MM.1S (cell line): Measurements from ENCODE around the gene SLC29A1.
A peak's percentile ranks its signal among the peaks of the same experiment; 100 is the strongest.

Experiments
- EZH2 ChIP-seq: fragments of 300-600 bp; sonication (generic); optimal IDR thresholded peaks from 2 replicates; pipeline ENCODE3; 2017; ENCODE audit warnings: low read depth, mild to moderate bottlenecking, antibody characterized with exemption, low read length, mixed read lengths
- EZH2phosphoT487 ChIP-seq: fragments of 300-600 bp; sonication (generic); IDR thresholded peaks from 2 replicates; pipeline ENCODE4 v1.6.1; 2018; ENCODE audit warnings: antibody characterized with exemption, low read length
- TF ChIP-seq, protein P1 (sequence below): fragments of 300-600 bp; sonication (generic); IDR thresholded peaks from 2 replicates; pipeline ENCODE4 v1.5.1; 2016; ENCODE audit warnings: antibody characterized with exemption, low read length, mixed read lengths

DNA sequence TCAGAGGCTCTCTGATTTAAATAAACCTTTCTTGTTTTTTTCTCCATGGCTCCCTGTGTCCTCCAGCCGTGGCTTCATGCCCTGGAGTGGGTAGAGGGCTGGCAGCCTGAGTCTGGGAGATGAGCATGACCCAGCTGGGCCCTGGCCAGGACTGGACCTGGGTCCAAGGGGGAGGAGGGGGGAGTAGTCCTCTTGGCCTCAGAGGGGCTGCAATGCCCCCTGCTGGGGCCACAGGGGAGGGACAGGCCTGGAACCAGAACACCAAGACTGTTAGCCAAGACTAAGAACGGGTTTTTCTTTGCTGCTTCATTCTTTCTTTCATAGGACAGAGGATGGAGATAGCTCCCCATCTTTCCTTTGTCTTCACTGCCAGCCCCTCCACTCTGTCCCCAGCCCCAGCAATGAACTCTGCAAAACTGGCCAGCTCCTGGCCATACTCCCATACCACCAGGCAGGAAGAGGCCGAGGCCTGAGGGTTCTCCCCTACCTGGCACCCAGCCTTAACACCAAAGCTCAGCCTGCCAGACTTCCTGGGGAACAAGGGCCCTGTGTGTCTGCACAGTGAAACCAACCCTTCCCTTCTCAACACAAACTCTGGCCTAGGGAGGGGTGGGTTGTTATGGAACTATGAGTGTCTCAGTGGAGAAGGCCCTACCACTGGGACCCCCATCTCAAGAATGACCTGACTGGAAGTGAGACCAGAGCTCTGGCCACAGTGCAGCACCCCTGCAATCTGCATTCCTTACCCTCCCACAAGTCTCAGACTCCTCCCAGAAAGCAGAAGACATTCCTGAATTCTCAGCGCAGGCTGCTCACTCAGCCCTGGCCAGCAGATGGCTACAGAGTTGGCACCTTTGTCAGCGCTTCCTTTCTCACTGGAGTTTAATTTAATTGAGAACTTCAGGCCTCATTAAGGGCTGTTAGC, 11.0 kb downstream of the SLC29A1 start:
- TF ChIP-seq, protein P1, sequence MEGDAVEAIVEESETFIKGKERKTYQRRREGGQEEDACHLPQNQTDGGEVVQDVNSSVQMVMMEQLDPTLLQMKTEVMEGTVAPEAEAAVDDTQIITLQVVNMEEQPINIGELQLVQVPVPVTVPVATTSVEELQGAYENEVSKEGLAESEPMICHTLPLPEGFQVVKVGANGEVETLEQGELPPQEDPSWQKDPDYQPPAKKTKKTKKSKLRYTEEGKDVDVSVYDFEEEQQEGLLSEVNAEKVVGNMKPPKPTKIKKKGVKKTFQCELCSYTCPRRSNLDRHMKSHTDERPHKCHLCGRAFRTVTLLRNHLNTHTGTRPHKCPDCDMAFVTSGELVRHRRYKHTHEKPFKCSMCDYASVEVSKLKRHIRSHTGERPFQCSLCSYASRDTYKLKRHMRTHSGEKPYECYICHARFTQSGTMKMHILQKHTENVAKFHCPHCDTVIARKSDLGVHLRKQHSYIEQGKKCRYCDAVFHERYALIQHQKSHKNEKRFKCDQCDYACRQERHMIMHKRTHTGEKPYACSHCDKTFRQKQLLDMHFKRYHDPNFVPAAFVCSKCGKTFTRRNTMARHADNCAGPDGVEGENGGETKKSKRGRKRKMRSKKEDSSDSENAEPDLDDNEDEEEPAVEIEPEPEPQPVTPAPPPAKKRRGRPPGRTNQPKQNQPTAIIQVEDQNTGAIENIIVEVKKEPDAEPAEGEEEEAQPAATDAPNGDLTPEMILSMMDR: peak; percentile 56
- no peak for TF ChIP-seq EZH2phosphoT487
- no peak for TF ChIP-seq EZH2
